GM10847 (cell line): ENCODE measurements around the gene MICAL1.

Experiments used
- POLR2A ChIP-seq: IDR thresholded peaks from 2 replicates; pipeline ENCODE4 v1.6.1; 2011; ENCODE audit not compliant: insufficient read length; ENCODE audit errors: extremely low read depth

Gene MICAL1

DNA sequence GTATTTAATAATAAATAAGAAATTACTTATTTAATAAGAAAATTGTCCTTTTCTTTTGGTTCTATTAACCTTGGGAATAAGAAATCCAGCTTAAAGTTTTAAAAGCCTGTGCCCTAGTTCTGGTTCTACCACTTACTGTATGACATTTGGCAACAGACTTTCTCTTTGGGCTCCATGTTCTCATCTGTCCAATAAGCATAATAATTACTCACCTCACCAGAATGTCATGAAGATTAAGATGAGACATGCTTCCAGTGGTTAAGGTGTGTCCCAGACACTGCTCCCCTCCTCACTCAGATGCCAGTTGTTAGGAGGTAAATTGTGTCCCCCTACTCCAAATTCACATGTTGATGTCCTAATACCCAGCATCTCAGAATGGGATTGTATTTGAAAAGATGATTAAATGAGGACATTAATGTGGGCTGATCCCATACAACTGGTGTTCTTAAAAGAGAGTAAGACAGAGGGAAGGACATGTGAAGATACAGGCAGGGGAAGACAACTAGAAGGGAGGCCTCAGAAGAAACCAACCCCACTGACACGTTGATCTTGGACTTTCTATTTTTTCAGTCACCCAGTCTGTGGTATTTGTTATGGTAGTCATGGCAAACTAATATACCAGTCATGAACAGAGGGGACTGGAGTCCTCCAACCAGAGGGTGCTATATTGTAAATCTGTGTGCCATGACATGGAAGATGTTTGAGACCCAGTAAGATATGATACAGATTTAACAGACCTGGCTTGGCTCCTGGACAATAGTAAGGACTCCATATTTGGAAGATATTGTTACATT lies 6.4 kb upstream of the MICAL1 start:
- no peak for TF ChIP-seq POLR2A

DNA sequence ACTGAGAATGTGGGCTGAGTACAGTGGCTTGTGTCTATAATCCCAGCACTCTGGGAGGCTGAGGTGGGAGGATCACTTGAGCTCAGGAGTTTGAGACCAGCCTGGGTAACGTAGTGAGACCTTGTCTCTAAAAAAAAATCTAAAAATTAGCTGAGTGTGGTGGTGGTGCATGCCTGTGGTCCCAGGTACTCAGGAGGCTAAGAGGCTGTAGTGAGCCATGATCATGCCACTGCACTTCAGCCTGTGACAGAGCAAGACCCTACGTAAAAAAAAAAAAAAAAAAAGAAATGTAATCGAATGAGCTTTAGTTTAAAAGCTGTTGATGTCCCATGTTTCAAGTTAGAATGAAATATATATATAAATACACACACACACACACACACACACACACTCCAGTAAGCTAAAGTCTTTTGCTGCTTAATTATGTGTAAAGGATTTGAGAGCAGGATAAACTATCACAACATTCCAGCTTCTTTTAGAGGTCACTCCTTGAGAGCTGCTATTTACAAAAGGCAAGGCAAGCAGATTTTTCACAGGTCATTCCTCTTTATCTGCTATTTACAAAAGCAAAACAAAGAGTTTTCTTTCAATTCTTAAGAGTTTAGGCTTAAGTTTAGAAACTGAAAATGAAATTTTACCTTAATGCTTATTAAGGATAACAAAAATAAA lies 4.7 kb upstream of the MICAL1 start:
- TF ChIP-seq POLR2A, result no peak

DNA sequence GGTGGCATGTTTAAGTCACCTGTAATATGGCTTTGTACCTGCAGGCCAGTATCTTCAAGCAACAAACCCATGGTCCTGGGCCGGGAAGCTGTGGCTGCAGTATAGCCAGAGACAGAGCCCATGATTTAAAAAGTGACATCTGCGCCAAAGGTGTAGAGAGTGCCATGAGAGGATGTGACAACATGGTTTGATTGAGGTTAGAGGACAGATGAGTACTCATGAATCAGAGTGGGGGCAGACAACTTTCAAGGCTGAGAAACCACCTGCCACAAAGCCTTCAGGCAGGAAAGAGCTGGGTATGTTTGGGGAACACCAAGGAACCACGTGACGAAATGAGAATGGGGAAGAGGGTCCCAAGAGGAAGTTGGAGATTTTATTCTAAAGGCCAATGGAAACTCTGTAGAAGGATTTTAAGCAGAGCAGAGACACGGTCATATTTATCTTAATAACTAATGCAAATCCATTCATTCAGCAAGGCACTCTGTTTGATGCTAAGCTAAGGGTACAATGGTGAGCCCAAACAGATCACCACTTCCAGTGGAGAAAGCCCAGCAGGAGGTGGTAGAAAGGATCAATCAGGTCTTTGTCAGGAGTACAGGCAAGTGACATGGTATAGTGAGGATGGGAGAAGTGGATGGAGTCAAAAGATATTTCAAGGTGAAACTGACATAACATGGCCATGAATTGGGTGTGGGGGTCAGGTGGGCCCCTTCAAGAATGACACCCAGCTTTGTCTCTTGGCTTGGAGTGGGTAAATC lies 3.4 kb upstream of the MICAL1 start:
- TF ChIP-seq POLR2A, result no peak

DNA sequence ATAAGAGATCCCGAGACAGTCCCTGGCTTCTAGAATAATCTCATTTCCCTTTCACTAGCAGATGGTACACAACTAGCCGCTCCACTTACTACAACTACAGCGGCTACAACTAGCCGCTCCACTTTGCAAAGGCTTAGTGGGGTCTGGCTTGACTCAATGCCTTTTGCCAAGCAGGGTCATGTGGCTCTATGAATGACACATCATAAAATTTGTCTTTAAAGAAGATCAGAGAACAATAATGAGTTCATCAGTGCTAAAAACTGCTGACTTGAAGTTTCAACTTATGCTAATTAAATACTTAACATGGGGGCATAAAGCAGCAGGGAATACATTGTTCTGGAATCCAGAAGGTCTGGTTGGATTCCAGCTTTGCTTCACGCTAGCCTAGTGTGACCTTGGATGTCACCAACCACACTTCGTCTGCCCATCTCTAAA lies 2.0 kb upstream of the MICAL1 start:
- TF ChIP-seq POLR2A, result no peak

DNA sequence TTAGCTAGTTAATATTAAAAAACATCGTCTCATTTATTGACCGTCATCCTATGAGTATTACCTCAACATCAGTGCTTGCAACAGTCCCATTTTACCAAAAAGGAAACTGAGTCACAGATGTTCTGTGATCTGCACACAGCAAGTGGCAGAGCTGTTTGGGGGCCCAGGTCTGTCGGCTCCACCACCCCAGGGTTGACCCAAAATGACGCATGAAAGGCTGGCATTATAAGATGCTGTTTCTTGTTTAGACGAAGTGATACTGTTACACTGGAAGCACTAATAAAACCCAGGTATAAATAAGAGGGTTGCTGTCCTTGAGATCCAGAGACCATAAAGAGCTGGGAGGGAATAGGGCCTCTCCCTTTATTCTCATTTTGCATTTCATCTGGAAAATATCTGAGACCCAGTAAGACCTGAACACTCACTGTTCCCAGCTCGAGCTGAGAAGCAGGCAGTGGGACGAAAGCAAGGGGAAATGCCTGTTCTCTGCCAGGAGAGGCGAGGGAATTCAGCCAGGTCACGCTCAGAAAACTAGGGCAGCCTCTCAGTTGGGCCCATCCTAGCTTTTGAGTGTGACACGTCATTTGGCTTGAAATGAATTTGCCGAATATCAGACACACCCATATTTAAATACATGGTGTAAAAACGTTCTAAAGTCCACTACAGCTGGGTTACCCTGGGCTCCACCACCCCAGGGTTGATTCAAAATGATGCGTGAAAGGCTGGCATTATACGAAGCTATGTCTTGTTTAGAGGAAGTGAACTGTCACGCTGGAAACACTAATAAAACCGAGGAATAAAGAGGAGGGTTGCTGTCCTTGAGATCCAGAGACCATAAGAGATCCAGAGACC lies 1.4 kb upstream of the MICAL1 start:
- TF ChIP-seq POLR2A, result no peak

DNA sequence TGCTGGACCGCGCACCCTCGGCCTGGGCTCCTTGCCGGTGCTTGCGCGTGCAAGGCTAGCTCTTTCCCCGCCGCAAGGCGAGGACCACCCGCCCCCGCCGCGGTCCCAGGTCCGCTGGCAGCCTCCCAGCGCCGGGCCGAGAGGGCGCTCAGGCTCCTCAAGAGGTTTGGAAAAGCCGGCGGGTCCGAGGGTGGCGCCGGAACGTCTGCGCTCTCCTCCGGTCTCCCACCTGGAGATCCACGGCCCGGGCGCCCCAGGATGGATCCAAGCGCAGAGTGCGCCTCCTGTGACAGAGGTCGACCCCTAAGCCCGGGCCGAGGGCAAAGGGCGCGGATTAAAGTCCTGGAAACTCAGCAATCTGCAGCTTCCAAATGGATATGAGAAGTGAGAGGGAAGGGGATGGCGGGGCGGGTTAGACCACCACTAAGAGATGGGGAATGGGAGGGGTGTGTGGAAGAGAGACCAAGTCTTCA lies 575 bp upstream of the MICAL1 start:
- TF ChIP-seq POLR2A, result no peak

DNA sequence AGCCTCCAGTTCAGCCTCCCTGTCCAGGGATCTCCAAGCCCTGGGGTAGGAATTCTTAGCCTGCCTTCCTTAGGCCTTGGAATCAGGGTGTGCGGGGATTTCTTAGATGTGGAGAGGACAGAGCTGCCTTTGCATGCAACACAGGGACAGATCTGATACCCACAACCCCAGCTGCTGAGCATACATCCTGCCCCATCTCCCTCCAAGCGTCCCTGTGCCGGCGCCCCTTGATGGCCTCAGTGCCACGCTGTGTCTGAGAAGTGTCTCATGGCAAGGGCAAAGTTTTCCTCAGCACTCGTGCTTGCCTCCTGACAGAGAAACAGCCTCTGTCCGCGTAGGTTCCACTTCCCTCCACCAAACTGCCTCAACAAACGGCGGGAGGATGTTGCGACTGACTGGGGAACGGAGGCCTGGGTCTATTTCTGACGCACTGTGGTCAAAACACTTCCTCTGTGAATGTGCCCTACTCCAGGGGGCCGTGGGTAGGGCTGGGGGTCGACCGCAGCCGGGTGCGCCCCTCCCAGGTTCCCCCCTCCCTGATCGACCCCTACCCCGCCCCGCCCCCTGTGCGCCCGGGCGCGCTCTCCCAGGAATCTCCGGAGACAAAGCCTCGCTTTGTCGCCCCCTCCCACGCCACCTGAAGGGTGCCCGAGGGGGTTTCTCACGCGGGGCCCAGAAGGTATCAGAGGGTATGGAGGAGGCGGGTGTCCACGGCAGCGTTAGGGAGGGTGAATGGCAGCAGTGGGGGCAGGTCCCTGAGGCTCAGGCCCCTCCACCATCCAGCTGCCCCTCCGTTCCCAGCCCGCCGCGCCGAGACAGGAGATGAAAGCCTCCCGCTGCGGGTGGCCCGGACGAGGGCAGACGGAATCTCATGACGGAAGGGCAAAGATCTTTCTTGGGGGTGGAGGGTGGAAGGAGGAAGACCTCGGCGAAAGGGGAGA lies 806 bp downstream of the MICAL1 start:
- TF ChIP-seq POLR2A, result no peak

DNA sequence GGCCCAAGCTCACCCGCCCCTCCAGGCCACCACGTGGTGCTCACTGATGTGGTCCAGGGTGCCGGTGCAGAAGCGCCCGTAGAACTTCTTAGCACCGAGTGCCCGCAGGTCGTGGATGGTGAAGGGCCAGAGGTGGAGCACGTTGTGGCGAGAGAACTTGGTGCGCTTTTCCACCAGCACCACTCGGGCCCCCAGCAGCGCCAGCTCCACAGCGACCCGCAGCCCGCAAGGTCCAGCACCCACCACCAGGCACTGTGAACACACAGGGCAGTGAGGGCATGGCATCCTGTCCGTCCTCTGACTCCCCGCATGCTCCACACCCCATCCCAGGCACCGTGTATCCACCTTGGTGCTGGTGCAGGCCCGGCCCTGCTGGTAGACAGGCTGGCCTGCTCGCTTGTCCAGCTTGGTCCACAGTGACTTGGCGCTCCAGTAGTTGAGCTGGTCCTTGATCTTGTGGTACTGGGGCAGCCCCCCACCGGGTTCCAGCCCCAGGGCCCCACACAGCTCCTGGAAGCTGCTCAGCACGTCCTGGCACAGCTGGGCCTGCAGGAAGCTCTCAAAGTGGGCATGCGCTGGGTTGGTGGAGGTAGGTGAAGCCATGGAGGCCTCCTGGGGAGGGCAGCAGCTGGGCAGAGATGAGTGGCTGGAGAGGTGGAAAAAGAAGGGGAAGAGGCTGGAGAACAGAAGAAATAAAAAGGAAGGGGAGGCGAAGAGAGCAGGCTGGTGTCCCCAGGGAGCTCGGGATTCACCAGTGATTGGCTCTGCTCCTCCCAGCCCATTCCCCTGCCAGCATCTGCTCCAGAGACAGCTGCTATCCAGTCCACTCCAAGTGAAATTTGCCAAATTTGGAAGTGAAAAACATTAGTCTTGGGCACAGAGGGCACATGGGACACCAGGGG lies 1.7 kb downstream of the MICAL1 start:
- TF ChIP-seq POLR2A, result no peak

DNA sequence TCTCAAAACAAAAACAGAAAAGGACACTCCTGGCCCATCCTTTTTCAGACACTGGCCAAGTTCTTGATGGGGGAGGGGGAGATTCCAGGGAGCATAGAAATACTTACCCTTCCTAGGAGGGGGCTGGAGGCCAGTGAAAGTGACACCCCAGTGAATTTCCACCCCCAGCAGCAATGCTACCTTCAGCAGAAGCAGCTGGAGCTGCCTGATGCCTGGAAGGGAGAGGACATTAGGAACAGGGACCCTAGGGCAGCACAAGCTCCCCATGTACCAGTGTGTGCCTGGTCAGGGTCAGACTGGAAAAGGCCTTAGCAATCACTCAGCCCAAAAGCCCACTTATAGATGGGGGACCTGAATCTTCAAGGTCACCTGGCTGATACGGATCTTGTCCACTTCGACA lies 2.4 kb downstream of the MICAL1 start:
- TF ChIP-seq POLR2A, result no peak

DNA sequence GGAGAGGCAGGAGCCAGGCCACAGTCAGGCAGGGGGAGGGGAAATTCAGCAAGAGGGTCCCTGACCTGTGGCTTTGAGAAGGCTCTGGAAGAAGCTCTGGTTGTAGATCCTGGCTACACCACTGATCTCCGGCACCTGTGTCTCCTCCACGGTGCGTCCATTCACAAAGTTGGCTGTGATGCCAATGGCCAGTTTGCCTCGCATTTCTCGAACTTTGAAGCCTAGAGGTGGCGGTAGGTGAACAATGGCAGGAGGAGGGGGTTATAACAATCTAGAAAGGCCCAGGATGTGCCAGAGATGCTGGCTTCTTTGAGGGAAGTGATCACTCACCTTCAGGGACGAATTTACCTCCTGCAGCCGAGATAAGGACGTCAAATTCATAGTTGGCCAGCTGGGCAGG lies 3.4 kb downstream of the MICAL1 start:
- TF ChIP-seq POLR2A, result no peak

DNA sequence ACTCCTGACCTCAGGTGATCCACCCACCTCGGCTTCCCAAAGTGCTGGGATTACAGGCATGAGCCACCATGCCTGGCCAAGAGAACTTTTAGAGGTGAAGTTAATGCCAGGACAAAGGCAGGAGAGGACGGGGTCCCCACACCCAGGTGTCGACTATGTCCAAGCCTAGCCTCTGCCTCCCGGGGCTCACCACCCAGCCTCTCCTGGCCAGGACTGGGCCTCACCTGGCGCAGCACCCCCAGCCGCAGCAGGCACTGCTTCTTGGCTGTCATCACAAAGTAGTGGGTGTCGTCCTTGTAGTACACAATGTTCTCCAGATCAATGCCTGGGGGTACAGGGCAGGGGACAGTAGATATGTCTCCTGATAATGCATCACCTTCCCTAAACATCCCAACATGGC lies 4.2 kb downstream of the MICAL1 start:
- TF ChIP-seq POLR2A, result no peak

DNA sequence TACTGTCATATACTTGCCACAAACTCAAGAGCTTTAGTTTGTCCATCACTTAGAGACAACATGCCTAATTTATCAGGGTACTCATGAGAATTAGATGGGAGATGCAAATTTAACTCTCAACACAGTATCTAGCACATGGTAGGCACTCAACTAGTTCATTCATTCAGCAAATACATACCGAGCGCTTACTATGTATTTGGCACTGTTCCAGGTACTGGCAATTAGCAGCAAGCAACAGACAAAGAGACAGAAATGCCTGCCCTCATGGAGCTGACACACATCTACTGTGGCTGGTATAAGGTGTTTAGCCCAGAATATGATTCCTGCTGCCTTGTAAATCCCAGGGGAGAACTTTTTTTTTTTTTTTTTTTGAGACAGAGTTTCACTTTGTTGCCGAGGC lies 4.8 kb downstream of the MICAL1 start:
- no peak for TF ChIP-seq POLR2A

DNA sequence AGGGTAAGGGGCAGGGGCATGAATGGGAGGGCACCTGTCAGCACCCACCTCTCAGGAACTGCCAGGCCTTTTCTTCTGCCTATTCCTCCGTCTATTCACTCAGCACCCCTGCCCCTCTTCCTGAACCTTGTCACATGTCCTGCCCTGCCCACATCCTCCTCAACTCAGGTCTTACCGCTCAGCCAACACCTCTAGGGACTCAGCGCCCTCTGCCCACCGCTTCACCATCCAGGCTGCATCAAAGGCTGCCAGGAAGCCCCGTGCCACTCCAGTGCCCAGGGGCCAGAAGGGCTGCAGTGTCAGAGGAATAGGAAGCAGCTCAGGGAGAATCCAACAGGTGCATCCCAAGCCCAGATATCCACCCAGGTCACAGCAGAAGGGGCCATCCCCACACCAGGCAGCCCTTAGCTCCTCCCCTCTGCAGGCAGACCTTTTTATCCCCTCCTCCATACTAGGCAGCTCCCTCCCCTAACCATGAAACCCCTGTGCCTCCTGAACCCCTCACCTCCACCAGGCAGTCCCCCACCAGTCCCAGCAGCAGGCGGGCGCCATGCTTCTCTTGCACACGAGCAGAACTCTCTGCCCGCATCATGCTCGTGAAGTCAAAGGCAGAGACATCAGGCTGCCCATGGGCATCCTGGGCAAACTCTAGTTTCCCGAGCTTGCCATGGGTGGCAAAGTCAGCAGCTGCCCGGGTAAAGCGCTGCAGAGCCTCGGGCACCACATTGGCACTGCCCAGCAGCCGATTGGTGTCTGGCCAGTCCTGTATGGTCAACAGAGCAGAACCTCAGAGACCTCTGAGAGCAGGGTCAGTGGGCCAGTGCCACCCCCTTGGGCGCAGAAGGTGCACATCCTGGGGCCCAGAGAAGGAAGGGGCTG lies 5.5 kb downstream of the MICAL1 start:
- TF ChIP-seq POLR2A, result no peak
